ENCODE data around the gene FNIP2.

GRCh38 chr4:158938220-158939044 lies 169.6 kb downstream of the FNIP2 start:
- TF ChIP-seq CTCF (IDR thresholded peaks at IDR 0.05; ENCODE audit: poor library complexity, severe bottlenecking) (no peak), EP300 (conservative IDR thresholded peaks at IDR 0.05; ENCODE audit: poor library complexity, severe bottlenecking) (no peak), EZH2 (IDR thresholded peaks at IDR 0.05; ENCODE audit: borderline replicate concordance, insufficient read depth, low read length, poor library complexity, severe bottlenecking) (no peak), TAF1 (IDR thresholded peaks at IDR 0.05; ENCODE audit: low read depth) (no peak), REST (IDR thresholded peaks at IDR 0.05; ENCODE audit: borderline replicate concordance) (no peak)

All from neural cell (in vitro differentiated cells).